HG03575 (cell line): ENCODE measurements around the gene USP26.
"Not testable (repeated sequence)": the region's sequence is repeated elsewhere in the genome, so short reads cannot be mapped to it uniquely, and the experiment has no call there.

Source experiments
- ATAC-seq: cut with Tn5 transposase; IDR thresholded peaks from one replicate; pipeline ENCODE4 v1.9.1; 2021; ENCODE audit not compliant: unreplicated experiment, insufficient number of reproducible peaks, low FRiP score; ENCODE audit errors: extremely low read depth

USP26 gene

GRCh38 chrX:133097031-133097430 is at the start of gene USP26:
Gene USP26, minus strand, starts transcription at chrX:133097109. Its CDS starts 68,889 bp downstream, at chrX:133028220.
- no peak for ATAC-seq

GRCh38 chrX:133134282-133134681 is 37.4 kb upstream of the USP26 start:
- no peak for ATAC-seq

GRCh38 chrX:133120406-133120805 is 23.5 kb upstream of the USP26 start:
- ATAC-seq = no peak

- no peak for ATAC-seq
Observed at GRCh38 chrX:133094098-133094731, 2.7 kb downstream of the USP26 start.

- ATAC-seq = no peak
Observed at GRCh38 chrX:133090236-133090809, 6.6 kb downstream of the USP26 start.

GRCh38 chrX:133089411-133089810 is 7.5 kb downstream of the USP26 start:
- ATAC-seq = no peak

- no peak for ATAC-seq
Observed at GRCh38 chrX:133085785-133086184, 11.1 kb downstream of the USP26 start.

GRCh38 chrX:133085056-133085455 is 11.9 kb downstream of the USP26 start:
- ATAC-seq = not testable (repeated sequence)

- ATAC-seq = no peak
Observed at GRCh38 chrX:133083899-133084298, 13.0 kb downstream of the USP26 start.

- ATAC-seq = no peak
Observed at GRCh38 chrX:133081990-133082389, 14.9 kb downstream of the USP26 start.

- not testable (repeated sequence) for ATAC-seq
Observed at GRCh38 chrX:133077856-133078255, 19.1 kb downstream of the USP26 start.

- no peak for ATAC-seq
Observed at GRCh38 chrX:133072566-133072965, 24.3 kb downstream of the USP26 start.

GRCh38 chrX:133068461-133068860 is 28.4 kb downstream of the USP26 start:
- ATAC-seq = no peak

- ATAC-seq = no peak
Observed at GRCh38 chrX:133056341-133056740, 40.6 kb downstream of the USP26 start.

GRCh38 chrX:133054761-133055405 is 42.0 kb downstream of the USP26 start:
- no peak for ATAC-seq

- no peak for ATAC-seq
Observed at GRCh38 chrX:133053861-133054598, 42.9 kb downstream of the USP26 start.

- ATAC-seq = no peak
Observed at GRCh38 chrX:133048751-133049150, 48.2 kb downstream of the USP26 start.

- no peak for ATAC-seq
Observed at GRCh38 chrX:133046601-133047000, 50.3 kb downstream of the USP26 start.

GRCh38 chrX:133045986-133046385 is 50.9 kb downstream of the USP26 start:
- no peak for ATAC-seq
